OCI-LY3 (cell line): ENCODE data around the gene KAT8.

ENCODE experiments used
- H2AFZ ChIP-seq: fragments of 200-600, 300-600 bp; shearing (Covaris generic); 2 replicates; pipeline ENCODE4 v1.6.0; 2014; ENCODE audit warnings: antibody characterized with exemption, low read depth, low read length
- H3K27ac ChIP-seq: fragments of 200-600, 300-600 bp; sonication (generic); 2 replicates; pipeline ENCODE4 v1.5.1; 2014; ENCODE audit warnings: mild to moderate bottlenecking, low read length, moderate library complexity, mixed read lengths
- H3K27me3 ChIP-seq: fragments of 200-600, 300-600 bp; sonication (generic); 2 replicates; pipeline ENCODE4 v1.6.1; 2014; ENCODE audit warnings: low read depth, low read length, mixed read lengths
- H3K36me3 ChIP-seq: fragments of 200-600, 300-600 bp; sonication (generic); replicated peaks from 2 replicates; pipeline ENCODE3; 2014; ENCODE audit warnings: low read depth, low read length, mixed read lengths
- H3K4me1 ChIP-seq: fragments of 300-600, 200-600 bp; sonication (generic); 2 replicates; pipeline ENCODE4 v1.6.1; 2014; ENCODE audit warnings: low read length, mixed read lengths
- H3K4me2 ChIP-seq: fragments of 200-600, 300-600 bp; sonication (generic); 2 replicates; pipeline ENCODE4 v1.6.1; 2014; ENCODE audit warnings: low read length, mixed read lengths
- H3K4me3 ChIP-seq: fragments of 300-600, 200-600 bp; sonication (generic); 2 replicates; pipeline ENCODE4 v1.5.1; 2014; ENCODE audit warnings: antibody characterized with exemption, mild to moderate bottlenecking, low read length, moderate library complexity
- H3K79me2 ChIP-seq: fragments of 300-600, 200-600 bp; shearing (Covaris generic); 2 replicates; pipeline ENCODE4 v1.6.1; 2014; ENCODE audit warnings: mild to moderate bottlenecking, low read length, mixed read lengths
- H3K9ac ChIP-seq: fragments of 300-600, 200-600 bp; shearing (Covaris generic); 2 replicates; pipeline ENCODE4 v1.6.0; 2014; ENCODE audit warnings: mild to moderate bottlenecking, low read length, moderate library complexity
- H3K9me3 ChIP-seq: fragments of 200-600, 300-600 bp; shearing (Covaris generic); 2 replicates; pipeline ENCODE4 v1.6.1; 2014; ENCODE audit warnings: low read length, mixed read lengths; ENCODE audit not compliant: insufficient read depth
- H4K20me1 ChIP-seq: fragments of 200-600, 300-600 bp; sonication (generic); 2 replicates; pipeline ENCODE4 v1.6.1; 2016; ENCODE audit warnings: low read length, mixed read lengths; ENCODE audit not compliant: insufficient read depth
- CTCF ChIP-seq: fragments of 200-600, 300-600 bp; sonication (generic); IDR thresholded peaks from 2 replicates; pipeline ENCODE4 v1.5.1; 2014; ENCODE audit warnings: antibody characterized with exemption, low read length, low read depth
- EZH2phosphoT487 ChIP-seq: fragments of 200-600 bp; shearing (Covaris generic); IDR thresholded peaks from 2 replicates; pipeline ENCODE4 v1.6.1; 2018; ENCODE audit warnings: antibody characterized with exemption, mixed run types, low read depth

Gene KAT8

DNA sequence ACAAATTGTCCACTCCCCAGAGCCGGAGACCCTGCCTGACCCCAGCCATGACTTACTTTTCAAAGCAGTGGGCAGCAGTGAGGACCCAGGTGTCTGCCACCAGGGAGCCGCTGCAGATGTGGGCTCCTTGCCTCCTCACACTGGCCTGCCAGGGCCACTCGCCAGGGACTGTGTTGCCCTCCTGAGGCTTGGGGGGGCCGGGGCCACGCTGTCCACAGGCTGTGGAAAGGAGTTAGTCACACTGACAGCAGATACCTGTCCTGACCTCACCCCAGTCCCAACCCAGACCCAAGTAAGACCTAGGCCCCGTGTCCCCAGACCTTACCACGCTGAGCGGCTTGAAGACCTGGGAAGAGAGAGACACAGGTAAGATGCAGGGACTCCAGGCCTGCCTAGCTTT lies 30.0 kb upstream of the KAT8 start:
- Histone ChIP-seq H3K36me3 (peaks cover 14% of the 10 kb centered on the region), H2AFZ (no peak overlapping the region), H3K4me2 (no peak overlapping the region), H3K4me1 (no peaks in the 10 kb centered on the region), H4K20me1 (no peaks in the 10 kb centered on the region; the same call in 1 of the 2 replicates), H3K9me3 (no peaks in the 10 kb centered on the region), H3K4me3 (no peak overlapping the region), H3K9ac (no peak overlapping the region), H3K27me3 (no peaks in the 10 kb centered on the region), H3K79me2 (peaks cover 18% of the 10 kb centered on the region; the same call in 1 of the 2 replicates), H3K27ac (no peak overlapping the region)
- no peak for TF ChIP-seq CTCF
- TF ChIP-seq EZH2phosphoT487, result no peak

- Histone ChIP-seq H2AFZ (no peak overlapping the region), H3K27me3 (no peaks in the 10 kb centered on the region), H3K9me3 (no peaks in the 10 kb centered on the region), H3K79me2 (peaks cover 23% of the 10 kb centered on the region), H4K20me1 (peaks cover 4% of the 10 kb centered on the region; the same call in 1 of the 2 replicates), H3K36me3 (peaks cover 13% of the 10 kb centered on the region), H3K4me3 (no peak overlapping the region), H3K4me2 (no peak overlapping the region), H3K4me1 (no peaks in the 10 kb centered on the region), H3K27ac (no peak overlapping the region), H3K9ac (no peak overlapping the region)
- no peak for TF ChIP-seq CTCF
- no peak for TF ChIP-seq EZH2phosphoT487
Observed at GRCh38 chr16:31087971-31088370, 29.5 kb upstream of the KAT8 start.

- Histone ChIP-seq H3K4me3 (no peak within 1 kb of the TSS), H3K79me2 (peaks cover 28% of the 10 kb centered on the region), H3K4me1 (peaks cover 4% of the 10 kb centered on the region), H3K27me3 (no peaks in the 10 kb centered on the region), H4K20me1 (peaks cover 4% of the 10 kb centered on the region; the same call in 1 of the 2 replicates), H3K36me3 (peaks cover 13% of the 10 kb centered on the region), H3K9ac (no peak within 1 kb of the TSS), H3K27ac (no peak within 1 kb of the TSS), H3K4me2 (no peak within 1 kb of the TSS), H2AFZ (no peak within 1 kb of the TSS), H3K9me3 (no peaks in the 10 kb centered on the region)
- TF ChIP-seq CTCF (no peak), EZH2phosphoT487 (no peak)
Observed at GRCh38 chr16:31088459-31089183, 28.8 kb upstream of the KAT8 start, which contains the start of gene PRSS53. Gene PRSS53, minus strand, starts transcription at chr16:31088943. Its CDS starts 134 bp downstream, at chr16:31088809.

DNA sequence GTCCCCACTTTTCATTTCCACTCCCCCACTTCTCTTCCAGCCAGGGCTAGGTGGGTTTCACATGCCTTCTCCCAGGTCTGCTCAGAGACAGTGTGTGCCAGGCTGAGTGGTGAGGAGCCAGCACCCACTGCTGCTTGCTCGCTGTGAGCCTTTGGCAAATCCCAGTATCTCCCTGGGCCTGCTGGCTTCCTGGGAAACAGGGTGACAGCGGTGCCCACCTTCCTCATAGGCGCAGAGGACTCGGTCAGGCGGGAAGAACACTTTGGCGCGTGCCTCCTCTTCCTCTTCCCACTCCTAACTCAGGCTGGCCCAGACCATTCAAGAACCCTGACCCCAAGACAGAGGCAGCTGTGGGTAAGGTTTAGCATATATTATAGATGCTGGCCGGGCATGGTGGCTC lies 28.3 kb upstream of the KAT8 start:
- Histone ChIP-seq H3K4me2 (no peak overlapping the region), H3K27me3 (no peaks in the 10 kb centered on the region), H3K9me3 (no peaks in the 10 kb centered on the region), H2AFZ (no peak overlapping the region), H3K4me3 (no peak overlapping the region), H3K36me3 (peaks cover 13% of the 10 kb centered on the region), H3K9ac (no peak overlapping the region), H3K79me2 (peaks cover 34% of the 10 kb centered on the region), H3K4me1 (peaks cover 4% of the 10 kb centered on the region), H3K27ac (no peak overlapping the region), H4K20me1 (peaks cover 4% of the 10 kb centered on the region; the same call in 1 of the 2 replicates)
- TF ChIP-seq EZH2phosphoT487, result no peak
- TF ChIP-seq CTCF, result no peak
